ENCODE data around the gene TINAG. TPM values are rescaled to one million over a fixed set of nuclear protein-coding genes. Genes with fewer than 3 reads are reported as not detected.

Gene TINAG
- total RNA-seq, 1 donor from 2014 or later = not detected

DNA sequence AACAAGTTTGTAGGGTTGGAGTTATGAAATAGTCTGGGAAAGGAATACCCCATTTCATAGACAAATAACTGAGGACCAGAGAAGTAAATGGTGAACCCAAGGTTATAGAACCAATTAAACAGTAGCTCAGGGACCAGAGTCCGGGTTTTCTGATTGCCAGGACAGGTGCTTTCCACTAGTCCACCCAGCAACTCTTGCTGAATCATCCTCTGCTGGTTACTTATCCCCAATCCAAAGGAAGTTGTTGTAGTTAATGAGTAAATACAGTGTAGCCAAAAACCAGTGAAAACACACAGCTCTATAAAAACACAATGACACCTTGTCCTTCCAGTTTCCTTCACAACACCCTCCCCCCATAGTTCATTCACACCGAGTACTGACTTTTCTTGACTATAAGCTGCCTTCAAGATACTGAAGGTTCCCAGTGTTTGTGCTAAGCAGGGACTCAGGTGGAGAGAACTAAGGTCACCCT is 766 bp upstream of the TINAG start:
- H3K9me3 Mint-ChIP-seq (ENCODE audit: unreplicated experiment) = no peaks in the 10 kb centered on the region
- H3K36me3 Mint-ChIP-seq (ENCODE audit: unreplicated experiment) = no peaks in the 10 kb centered on the region
- no peak overlapping the region for H3K27ac Mint-ChIP-seq (ENCODE audit: unreplicated experiment)
- no peaks in the 10 kb centered on the region for H3K27me3 Mint-ChIP-seq (ENCODE audit: unreplicated experiment)
- no peak for DNase-seq
- H3K4me1 Mint-ChIP-seq (ENCODE audit: low read depth, unreplicated experiment) = no peaks in the 10 kb centered on the region
- no peak overlapping the region for H3K4me3 Mint-ChIP-seq (ENCODE audit: unreplicated experiment)
- TF ChIP-seq, protein P1, sequence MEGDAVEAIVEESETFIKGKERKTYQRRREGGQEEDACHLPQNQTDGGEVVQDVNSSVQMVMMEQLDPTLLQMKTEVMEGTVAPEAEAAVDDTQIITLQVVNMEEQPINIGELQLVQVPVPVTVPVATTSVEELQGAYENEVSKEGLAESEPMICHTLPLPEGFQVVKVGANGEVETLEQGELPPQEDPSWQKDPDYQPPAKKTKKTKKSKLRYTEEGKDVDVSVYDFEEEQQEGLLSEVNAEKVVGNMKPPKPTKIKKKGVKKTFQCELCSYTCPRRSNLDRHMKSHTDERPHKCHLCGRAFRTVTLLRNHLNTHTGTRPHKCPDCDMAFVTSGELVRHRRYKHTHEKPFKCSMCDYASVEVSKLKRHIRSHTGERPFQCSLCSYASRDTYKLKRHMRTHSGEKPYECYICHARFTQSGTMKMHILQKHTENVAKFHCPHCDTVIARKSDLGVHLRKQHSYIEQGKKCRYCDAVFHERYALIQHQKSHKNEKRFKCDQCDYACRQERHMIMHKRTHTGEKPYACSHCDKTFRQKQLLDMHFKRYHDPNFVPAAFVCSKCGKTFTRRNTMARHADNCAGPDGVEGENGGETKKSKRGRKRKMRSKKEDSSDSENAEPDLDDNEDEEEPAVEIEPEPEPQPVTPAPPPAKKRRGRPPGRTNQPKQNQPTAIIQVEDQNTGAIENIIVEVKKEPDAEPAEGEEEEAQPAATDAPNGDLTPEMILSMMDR (IDR thresholded peaks at IDR 0.05; ENCODE audit: partially characterized antibody, unreplicated experiment) = no peak

DNA sequence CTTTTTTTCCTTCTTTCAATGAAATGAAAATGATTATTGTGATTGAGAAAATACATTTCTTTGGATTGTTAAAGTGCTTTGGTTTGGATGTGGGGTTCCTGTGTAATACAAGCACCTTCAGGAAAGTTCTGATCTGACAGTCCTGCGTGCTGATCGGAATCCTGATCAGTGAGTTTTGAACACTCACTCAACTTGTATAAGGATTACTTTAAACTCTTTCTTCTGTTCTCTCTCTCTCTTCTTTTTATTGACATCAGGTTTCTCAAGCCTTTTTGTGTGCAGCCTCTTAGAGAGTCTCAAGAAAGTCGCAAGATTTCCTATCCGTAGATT is 710 bp downstream of the TINAG start:
- DNase-seq = no peak
- TF ChIP-seq, protein P1 (IDR thresholded peaks at IDR 0.05; ENCODE audit: partially characterized antibody, unreplicated experiment) = no peak
- no peaks in the 10 kb centered on the region for H3K27me3 Mint-ChIP-seq (ENCODE audit: unreplicated experiment)
- H3K36me3 Mint-ChIP-seq (ENCODE audit: unreplicated experiment) = no peaks in the 10 kb centered on the region
- H3K27ac Mint-ChIP-seq (ENCODE audit: unreplicated experiment) = no peak overlapping the region
- no peaks in the 10 kb centered on the region for H3K4me1 Mint-ChIP-seq (ENCODE audit: low read depth, unreplicated experiment)
- no peak overlapping the region for H3K4me3 Mint-ChIP-seq (ENCODE audit: unreplicated experiment)
- H3K9me3 Mint-ChIP-seq (ENCODE audit: unreplicated experiment) = no peaks in the 10 kb centered on the region

DNA sequence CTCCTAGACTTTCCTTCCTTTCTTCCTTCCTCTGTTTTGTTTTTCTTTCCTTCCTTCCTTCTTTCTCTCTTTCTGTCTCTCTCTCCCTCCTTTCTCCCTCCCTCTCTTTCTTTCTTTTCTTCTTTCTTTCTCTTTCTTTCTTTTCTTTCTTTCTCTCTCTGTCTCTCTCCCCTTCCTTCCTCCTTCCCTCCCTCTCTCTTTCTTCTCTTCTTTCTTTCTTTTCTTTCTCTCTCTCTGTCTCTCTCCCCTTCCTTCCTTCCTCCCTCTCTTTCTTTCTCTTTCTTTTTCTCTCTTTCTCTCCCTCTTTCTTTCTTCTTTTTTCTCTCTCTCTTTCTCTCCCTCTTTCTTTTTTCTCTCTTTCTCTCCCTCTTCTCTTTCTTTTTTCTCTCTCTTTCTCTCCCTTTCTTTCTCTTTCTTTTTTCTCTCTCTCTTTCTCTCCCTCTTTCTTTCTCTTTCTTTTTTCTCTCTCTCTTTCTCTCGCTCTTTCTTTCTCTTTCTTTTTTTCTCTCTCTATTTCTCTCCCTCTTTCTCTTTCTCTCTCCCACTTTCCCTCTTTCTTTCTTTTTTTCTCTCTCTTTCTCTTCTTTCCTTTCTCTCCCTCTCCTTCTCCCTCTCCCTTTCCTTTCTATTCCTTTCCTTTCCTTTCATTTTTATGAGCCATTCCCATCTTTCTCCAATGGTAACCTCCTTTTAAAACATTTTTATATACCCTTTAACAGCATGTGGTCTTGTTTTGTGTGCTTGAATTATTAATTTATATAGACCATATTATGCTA is 2.3 kb downstream of the TINAG start:
- TF ChIP-seq, protein P1 (IDR thresholded peaks at IDR 0.05; ENCODE audit: partially characterized antibody, unreplicated experiment) = no peak
- no peak overlapping the region for H3K4me3 Mint-ChIP-seq (ENCODE audit: unreplicated experiment)
- no peaks in the 10 kb centered on the region for H3K27me3 Mint-ChIP-seq (ENCODE audit: unreplicated experiment)
- H3K9me3 Mint-ChIP-seq (ENCODE audit: unreplicated experiment) = no peaks in the 10 kb centered on the region
- no peak overlapping the region for H3K27ac Mint-ChIP-seq (ENCODE audit: unreplicated experiment)
- no peaks in the 10 kb centered on the region for H3K36me3 Mint-ChIP-seq (ENCODE audit: unreplicated experiment)
- H3K4me1 Mint-ChIP-seq (ENCODE audit: low read depth, unreplicated experiment) = no peaks in the 10 kb centered on the region
- no peak for DNase-seq

DNA sequence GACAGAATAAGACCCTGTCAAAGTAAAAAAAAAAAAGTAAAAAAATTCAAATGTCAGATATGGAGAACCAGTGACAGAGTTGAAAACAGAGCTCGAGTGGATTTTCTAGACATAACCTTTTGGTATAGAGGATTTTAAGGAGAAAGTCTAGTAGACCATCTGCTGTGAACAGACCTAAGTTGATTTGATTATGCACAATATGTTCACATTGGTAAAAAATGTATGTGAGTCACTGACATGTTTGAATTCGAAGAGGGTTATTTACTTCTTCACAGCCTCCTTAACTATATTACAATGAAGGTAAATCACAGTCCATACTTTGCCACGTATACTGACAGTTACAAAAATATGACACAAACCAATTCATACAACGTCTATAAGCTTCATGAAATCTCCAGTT is 7.4 kb downstream of the TINAG start:
- no peaks in the 10 kb centered on the region for H3K36me3 Mint-ChIP-seq (ENCODE audit: unreplicated experiment)
- no peak for DNase-seq
- H3K27ac Mint-ChIP-seq (ENCODE audit: unreplicated experiment) = no peak overlapping the region
- H3K27me3 Mint-ChIP-seq (ENCODE audit: unreplicated experiment) = no peaks in the 10 kb centered on the region
- no peak overlapping the region for H3K4me3 Mint-ChIP-seq (ENCODE audit: unreplicated experiment)
- TF ChIP-seq, protein P1 (IDR thresholded peaks at IDR 0.05; ENCODE audit: partially characterized antibody, unreplicated experiment) = no peak
- H3K4me1 Mint-ChIP-seq (ENCODE audit: low read depth, unreplicated experiment) = no peaks in the 10 kb centered on the region
- H3K9me3 Mint-ChIP-seq (ENCODE audit: unreplicated experiment) = no peaks in the 10 kb centered on the region

DNA sequence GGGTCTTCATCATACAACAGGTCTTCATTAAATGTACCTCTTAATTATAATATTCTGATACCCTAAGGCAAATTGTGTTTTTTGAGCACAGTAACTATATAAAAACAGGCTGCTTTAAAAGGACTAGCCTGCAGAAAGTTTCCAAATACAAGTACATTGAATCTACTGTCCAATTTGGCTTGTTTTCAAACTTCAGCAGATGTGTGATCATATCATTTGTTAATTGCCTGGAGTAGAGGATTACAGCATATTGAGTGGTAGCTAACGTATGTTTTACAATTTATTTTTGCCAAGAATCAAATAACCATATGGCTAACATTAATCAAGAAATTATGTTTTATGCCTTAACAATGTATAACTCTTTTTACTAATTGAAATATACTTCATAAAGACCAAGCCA is 12.6 kb downstream of the TINAG start:
- TF ChIP-seq, protein P1 (IDR thresholded peaks at IDR 0.05; ENCODE audit: partially characterized antibody, unreplicated experiment) = no peak
- peaks cover 1% of the 10 kb centered on the region for H3K9me3 Mint-ChIP-seq (ENCODE audit: unreplicated experiment)
- no peaks in the 10 kb centered on the region for H3K36me3 Mint-ChIP-seq (ENCODE audit: unreplicated experiment)
- no peak overlapping the region for H3K4me3 Mint-ChIP-seq (ENCODE audit: unreplicated experiment)
- H3K27me3 Mint-ChIP-seq (ENCODE audit: unreplicated experiment) = no peaks in the 10 kb centered on the region
- H3K4me1 Mint-ChIP-seq (ENCODE audit: low read depth, unreplicated experiment) = no peaks in the 10 kb centered on the region
- no peak overlapping the region for H3K27ac Mint-ChIP-seq (ENCODE audit: unreplicated experiment)
- no peak for DNase-seq

Measured in glutamatergic neuron (in vitro differentiated cells).